GOT3 (cell line): ENCODE results near the gene SYT10.
"Not testable (repeated sequence)": the region's sequence is repeated elsewhere in the genome, so short reads cannot be mapped to it uniquely, and the experiment has no call there.

Experiments
- DNase-seq: peaks from one replicate; lab custom pipeline; 2025; ENCODE audit warnings: mixed read lengths; lab: John Stamatoyannopoulos, UW

Gene SYT10, protein sequence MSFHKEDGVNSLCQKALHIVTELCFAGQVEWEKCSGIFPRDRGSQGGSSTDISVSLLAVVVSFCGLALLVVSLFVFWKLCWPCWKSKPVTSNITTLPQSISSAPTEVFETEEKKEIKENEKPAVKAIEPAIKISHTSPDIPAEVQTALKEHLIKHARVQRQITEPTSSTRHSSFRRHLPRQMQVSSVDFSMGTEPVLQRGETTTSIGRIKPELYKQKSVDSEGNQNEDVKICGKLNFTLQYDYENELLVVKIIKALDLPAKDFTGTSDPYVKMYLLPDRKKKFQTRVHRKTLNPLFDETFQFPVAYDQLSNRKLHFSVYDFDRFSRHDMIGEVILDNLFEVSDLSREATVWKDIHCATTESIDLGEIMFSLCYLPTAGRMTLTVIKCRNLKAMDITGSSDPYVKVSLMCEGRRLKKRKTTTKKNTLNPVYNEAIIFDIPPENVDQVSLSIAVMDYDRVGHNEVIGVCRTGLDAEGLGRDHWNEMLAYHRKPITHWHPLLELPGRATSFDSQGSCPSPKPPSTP

DNA sequence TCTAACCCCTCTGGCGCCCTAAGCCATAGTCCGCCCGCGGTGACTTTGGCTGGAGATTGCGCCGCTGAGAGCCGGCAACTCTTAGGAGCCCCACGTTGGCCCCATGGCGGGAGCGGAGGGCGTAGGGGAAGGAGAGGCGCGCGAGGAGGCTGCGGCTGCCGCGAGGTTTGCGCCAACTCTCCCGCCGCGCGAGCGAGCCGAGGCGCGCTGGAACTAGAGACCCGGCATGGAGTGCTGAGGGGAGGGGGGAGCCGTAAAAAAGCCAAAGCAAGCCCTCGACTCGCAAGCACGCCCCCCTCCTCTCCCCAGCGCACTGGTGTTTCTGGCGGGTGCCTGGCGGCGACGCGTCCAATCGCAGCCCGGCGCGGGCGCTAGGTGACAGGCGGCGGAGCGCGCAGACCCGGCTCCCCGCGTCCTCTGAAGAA lies at the start of gene SYT10:
Gene SYT10, minus strand, starts transcription at position 233 of the 425 bp plus-strand sequence. CDS start 297 bp downstream, outside the sequence.
- no peak for DNase-seq

DNA sequence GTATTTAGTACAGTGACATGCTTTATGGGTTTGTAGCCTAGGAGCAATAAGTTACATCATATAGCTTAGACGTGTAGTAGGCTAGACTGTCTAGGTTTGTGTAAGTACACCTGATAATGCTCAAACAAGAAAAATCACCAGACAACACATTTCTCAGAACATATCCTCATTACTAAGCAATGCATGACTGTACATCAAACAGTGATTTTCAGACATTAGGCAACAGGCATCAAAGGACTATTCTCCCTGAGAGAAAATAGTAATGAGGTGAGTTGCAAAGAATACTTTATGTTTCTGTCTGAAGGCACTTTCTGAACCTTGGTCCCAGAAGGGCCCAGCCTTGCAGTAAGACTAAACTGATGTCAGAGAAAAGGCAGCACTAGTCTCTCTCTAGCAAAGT lies 48.4 kb upstream of the SYT10 start:
- no peak for DNase-seq

DNA sequence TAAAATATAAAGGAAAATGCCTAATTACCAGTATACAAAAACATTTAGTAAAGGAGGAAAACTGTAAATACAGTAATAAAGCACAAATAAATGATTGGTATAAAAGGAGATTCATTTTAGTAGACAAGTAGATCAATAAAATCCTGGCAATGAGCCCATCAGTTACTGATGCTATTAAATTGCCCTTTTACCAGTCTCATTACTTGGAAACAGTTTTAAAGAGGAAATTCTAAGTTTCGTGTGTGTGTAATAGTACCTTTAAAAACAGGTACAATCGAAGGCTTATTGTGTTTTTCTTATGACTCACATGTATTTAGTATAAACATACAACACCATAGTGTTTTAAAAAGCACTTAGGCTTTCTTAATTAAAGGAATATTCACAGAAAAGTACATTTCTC lies 46.4 kb upstream of the SYT10 start:
- DNase-seq, result no peak

DNA sequence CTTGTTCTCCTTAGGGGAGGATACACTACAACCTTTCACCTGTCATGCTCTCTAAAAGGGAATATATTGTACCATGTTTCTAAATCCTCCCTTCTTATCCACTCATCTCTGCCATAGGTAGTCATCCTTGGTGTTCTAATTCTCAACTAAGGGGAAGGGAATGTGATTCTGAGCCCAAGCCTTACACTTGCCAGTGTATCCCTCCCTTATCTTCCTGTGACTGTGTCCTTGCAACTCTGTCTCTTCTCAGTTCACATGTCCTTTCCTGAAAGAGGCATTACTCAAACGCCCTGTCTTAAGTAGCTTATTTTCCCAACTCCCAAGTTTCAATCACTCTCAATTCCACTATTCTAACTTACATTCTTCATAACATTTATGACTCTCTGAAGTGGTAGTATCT lies 44.5 kb upstream of the SYT10 start:
- DNase-seq, result no peak

DNA sequence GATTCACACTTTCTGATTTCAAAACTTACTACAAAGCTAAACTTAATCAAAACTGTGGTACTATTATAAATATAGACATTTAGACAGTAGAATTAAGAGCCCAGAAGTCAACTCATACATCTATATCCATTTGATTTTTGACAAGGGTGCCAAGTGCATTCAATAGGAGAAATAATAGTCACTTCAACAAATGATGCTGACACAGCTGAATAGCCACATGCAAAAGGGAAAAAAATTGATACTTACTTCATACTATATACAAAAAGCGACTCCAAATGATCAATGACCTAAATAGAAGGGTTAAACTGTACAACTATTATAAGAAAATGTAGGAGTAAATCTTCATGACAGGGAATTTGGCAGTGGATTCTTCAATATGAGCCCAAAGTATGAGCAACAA lies 40.7 kb upstream of the SYT10 start:
- DNase-seq, result no peak

DNA sequence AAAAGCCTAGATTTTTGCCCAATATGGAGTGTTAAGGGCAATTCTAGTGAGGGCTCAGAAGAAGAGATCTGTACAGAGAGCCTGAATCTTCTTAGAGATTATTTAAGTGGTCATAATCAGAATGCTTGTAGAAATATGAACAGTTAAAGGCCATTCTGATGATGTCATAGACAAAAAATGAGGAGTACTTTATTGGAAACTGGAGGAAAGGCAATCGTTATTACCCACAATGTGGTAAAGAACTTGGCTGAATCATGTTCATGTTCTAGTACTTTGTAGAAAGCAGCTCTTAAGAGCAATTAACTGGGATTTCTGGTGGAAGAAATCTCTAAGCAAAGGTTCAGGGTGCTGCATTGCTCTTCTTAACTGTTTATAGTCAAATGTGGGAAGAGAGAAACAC lies 36.4 kb upstream of the SYT10 start:
- DNase-seq, result no peak

DNA sequence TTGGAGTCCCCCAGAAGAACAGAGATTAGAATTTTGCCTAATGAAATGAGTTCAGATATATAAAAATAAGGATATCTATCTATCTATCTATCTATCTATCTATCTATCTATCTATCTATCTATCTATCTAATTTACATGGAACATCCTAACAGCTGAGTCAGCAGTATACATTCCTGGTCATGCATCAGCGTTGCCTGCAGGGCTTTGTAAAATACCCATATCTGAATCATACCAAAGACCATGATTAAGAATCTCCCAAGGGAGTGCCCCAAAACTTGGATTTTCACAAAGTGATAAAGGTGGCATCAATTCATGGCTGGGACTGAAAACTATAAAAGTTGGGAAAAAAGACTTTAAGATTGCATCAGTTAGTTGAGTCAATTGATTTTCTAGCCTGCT lies 32.7 kb upstream of the SYT10 start:
- DNase-seq, result no peak

DNA sequence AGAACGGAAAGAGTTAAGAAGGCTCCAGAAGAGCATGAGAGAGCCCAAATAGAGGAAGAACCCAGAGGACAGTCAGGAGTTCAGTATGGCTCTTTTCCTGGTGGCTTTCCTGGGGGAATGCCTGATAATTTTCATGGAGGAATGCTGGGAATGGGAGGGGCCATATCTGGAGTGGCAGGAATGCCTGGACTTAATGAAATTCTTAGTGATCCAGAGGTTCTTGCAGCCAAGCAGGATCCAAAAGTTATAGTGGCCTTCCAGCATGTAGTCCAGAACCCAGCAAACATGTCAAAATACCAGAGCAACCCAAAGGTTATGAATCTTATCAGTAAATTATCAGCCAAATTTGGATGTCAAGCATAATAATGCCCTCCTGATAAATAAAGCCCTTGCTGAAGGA lies 15.5 kb upstream of the SYT10 start:
- DNase-seq, result no peak

DNA sequence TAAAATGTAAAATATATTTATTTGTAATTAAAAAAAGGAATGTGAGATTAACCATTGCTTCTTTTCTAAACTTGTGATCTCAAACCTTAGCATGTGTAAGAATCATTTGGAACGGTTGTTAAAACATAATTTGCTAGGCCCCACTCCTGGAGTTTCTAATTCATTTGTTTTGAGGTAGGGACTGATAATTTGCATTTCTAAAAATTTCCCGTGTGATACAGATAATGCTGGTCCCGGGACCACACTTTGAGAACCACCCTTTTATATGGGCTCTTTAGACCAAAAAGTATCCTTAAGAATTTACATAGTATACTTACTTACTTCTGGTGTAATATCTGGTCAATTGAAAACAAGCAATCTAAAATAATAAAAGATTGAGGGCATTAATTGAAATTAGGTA lies 10.9 kb upstream of the SYT10 start:
- DNase-seq, result no peak

DNA sequence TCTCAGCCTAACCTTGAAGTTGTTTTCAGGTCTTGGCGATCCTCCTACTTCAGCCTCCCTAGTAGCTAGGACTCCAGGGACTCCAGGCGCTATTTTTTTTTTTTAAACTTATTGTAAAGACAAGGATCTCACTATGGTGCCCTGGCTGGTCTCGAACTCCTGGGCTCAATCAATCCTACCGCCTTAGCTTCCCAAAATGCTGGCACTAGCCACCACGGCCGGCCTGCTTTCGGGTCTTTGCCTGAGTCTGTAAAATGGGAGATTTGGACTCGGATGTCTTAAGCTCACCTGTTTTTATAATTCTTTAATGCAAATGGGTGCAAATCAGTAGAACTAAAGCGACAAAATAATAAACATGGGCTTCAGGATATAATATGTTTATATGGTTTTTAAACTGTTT lies 858 bp upstream of the SYT10 start:
- no peak for DNase-seq

DNA sequence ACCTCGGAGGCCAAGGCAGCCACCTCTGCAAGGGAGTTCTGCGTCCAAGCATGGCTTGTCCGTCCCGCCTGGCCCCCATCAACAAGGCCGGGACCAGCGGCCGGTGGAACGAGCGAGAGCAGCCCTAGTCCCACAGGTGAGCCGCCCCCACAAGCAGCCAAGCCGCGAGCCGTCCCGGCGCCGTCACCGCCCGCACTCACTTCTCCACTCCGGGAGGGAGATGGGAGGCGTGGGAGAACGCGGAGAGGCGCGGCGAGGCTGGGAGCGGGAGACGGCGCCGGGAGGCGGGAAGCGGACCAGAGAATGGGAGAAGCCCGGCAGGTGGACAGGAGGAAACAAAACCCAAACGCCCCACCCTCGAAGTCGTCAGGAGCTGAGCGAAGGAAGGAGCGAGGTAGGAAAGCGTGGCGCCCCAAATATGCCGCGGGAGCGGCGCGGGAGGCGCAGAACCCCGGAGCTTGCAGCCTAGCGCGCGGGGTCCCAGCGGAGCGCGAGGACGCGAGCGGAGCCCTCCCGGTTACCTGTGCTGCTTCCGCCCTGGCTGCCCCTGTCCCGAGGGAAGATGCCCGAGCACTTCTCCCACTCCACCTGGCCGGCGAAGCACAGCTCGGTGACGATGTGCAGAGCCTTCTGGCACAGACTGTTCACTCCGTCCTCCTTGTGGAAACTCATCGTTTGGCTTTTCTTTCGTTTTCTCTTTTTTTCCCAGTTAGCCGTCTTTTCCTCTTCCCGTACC lies 600 bp downstream of the SYT10 start:
- no peak for DNase-seq

DNA sequence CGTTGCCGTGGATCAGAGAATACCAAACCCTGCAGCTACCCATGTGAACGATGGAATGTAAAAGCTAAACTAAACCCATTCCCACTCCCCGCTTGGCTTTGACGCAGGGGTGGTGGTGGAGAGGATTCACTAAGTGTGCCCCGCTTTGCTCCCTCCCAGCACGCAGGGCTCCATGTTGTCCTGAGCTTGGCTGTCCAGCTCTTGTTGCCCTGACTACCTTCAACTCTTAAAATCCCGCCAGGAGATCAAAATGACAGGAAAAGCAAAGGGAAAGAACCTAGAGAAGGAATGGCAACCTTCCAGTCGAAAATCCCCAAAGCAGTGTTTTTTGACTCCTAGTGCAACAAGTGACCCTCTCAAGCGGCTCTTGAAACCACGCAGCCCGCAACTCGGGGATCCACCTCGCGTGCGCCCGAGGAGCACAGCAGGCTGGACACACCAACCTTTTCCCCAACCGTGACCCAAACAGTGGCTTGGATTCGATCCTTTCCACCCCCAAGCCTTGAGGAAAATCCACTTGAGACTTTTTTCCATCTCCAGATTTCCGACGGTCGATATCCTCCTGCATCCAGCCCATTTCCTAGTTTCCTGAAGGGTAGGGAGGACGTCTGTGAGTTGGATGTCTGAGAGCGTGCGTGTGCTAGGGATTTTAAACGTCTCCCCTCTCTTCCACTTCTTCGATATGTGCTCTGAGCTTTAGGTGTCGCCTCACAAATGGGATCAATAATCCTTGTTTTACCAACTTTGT lies 1.4 kb downstream of the SYT10 start:
- no peak for DNase-seq

DNA sequence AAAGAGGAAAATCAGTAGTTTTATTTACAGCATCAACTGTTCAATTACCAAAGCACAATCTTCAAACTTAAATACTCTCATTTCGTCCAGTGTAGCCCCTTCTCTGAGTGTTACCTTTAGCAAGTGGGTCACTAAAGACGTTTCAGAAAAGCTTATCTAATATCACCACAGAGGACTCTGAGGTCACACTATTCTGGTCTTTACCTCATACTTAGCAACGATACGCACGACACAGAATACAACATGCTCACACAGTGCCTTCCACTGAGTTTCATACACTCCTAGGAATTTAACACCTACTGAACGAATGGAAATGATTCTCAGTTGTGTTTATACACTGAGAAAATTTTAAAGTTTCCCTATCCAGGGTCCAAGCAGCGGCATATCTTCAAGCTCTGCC lies 2.0 kb downstream of the SYT10 start:
- DNase-seq, result no peak

DNA sequence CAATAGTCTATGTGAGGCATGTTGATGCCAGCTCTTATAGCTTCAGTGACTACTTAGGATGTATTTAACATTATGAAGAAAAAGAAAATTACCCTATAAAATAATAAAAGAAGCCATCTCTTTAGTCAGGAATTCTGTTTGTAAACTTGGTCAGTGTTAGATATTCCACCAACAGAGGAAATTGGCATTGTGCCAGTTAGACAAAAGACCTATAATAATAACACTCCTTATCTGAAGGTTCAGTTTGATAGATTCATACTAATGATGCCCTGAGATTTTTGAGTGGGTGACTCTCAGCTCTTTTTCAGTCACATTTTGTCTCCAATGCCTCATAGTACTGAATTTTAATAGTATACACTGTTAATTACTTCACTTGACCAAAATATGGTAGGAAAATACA lies 6.6 kb downstream of the SYT10 start:
- DNase-seq, result no peak

DNA sequence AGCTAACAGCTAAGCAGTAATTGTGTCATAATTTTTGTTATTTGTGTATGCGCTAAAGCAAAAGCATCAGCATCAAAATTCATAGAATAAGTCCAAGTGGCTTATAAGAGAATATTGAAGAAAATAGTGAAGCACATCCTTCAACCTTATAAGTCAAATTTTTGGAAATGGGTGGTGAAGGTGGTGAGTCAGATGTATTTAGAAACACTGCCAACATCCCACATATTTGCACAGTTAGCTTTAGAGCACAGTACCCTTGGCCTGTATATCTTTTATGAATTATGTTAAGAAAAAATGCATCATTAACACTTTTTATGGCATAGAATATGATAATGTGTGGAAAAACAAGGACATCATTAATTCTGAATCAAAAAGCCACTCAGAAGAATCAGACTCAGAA lies 8.0 kb downstream of the SYT10 start:
- DNase-seq, result no peak

DNA sequence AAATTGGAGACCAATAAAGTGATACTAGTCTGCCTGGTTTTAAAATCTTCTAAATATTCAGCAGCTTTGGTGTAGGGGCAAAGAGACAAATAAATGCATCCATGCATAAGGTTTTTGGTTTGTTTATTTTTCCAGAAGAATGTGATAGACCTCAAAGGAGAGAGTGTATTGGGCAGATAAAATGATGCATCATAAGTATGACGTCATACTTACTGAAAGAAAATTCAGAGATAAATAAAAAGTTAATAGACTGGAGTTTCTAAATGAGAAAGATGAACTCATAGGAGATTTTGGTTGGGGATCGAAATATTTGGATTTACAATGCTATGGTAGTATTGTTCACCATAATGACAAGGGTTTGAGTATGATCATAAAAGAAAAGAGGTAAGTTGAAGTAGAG lies 10.2 kb downstream of the SYT10 start:
- no peak for DNase-seq

DNA sequence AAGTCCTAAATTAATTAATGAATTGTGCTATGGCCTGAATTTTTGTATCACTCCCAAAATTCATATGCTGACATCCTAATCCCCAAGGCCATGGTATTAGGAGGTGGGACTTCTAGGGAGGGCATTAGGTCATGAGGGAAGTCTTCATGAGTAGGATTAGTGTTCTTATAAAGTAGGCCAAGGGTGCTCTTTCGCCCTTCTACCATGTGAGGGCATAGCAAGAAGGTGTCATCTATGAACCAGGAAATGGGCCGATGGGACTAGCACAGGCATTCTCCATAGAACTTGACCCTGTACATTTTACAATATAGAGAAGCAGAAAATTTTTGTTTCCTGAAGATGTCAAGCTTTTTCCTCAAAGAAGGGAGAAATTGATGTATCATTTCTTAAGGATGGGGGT lies 12.5 kb downstream of the SYT10 start:
- DNase-seq, result no peak

DNA sequence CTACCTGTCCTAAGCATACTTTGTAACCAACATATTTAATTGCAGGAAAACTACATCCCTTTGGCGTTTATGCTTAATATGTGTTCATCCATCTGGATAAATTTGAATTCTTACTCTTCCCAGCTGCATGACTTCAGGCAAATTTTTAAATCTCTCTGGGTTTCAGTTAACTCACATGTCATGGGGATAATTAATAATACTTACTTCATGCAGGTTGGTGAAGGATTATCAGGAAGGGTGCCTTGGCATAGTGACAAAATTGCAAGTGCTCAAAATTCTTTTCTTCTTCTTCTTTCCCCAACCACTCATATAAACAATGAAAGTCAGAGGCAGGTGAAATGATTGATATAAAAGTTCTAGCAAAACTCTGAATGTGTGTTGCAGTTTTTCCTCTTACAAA lies 15.9 kb downstream of the SYT10 start:
- no peak for DNase-seq

DNA sequence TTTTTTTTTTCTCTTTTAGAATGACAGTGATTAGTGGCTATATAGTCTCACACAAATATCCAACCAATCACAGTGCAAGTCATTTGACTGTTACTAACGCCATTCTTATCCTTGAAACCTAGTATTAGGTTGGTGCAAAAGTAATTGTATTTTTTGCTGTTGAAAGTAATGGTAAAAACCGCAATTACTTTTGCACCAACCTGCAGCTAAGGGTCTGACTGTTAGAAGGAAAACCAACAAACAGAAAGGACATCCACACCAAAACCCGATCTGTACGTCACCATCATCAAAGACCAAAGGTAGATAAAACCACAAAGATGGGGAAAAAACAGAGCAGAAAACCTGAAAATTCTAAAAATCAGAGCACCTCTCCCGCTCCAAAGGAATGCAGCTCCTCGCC lies 27.2 kb downstream of the SYT10 start:
- not testable (repeated sequence) for DNase-seq

DNA sequence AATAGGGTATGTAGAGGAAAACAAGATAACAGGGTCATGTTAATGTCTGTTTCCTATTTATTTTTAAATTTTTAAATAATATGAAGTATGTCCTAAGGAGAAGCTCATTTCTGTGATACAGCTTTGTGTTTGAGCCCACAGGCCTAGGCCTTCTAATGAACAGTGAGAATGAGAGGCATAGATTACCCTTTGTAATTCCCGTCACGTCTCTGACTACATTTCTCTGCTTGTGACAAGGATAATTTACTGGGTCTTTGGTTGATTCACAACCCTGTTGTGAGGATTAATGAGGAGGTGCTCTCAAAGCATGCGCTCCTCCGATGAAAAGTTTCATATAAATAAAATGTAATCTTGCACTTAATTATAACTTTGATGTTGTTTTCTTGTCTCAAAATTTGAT lies 56.1 kb downstream of the SYT10 start:
- no peak for DNase-seq

DNA sequence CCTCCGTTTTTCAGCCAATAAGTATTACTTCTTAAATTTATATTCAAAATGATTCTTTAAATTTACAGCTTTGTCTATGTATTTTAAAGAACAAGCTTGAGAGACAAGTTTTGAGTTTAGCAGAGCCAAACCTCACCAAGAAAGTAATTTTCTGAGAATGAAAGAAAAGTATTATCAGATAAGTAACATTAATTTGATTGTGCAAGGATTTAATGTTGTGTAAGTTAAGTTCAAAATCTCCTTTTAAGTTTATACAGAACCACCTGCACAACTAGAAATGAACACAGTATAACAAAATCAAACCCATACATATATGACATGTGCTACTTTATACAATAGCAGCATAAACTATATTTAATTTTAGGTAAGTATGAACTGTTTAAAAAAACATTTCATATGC lies 63.5 kb downstream of the SYT10 start:
- no peak for DNase-seq

DNA sequence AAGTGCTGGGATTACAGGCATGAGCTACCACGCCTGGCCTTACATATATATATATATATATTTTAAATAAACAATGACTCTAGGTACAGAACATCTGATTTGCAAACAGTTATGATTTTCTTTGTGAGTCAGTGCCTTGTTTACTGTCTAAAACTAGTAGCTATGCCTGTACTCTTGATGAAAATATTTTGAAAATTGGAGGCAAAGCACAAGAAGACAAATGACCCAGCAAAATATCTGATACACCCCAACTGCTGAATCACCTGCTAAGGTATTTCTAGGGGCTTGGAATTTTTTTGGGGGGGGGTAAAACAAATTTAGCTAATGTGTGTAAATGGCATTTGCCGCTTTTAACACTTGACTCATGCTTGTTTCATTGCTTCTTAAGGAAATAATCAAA lies 69.3 kb downstream of the SYT10 start:
- DNase-seq, result no peak

DNA sequence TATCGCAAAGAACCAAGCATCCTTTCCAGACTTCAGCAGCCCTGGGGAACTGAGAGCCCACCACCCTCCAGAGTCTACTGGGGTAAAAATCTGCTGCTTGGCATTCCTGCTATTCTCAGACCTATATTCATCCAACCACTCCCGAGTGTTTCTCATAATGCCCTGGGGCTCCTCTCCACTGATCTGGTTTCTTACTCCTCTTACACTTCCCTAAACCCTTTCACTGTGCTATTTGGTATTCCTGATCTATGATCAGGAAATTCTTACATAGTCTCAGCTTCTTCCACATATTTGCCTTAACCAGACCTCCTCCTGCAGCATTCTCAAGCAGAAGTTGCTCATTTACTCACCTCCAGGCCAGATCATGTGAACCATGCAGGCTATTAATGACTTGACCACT lies 82.4 kb downstream of the SYT10 start:
- DNase-seq, result no peak
